ENCODE data around the gene HEBP2.

- TF ChIP-seq PATZ1 (CRISPR knock-in tag; IDR thresholded peaks at IDR 0.05; ENCODE audit: borderline replicate concordance): no peak
- TF ChIP-seq TCF4 (CRISPR knock-in tag; IDR thresholded peaks at IDR 0.05; ENCODE audit: borderline replicate concordance): no peak
- TF ChIP-seq BACH2 (CRISPR knock-in tag; IDR thresholded peaks at IDR 0.05; ENCODE audit: borderline replicate concordance): no peak
- no peak for TF ChIP-seq CSDC2 (CRISPR knock-in tag; IDR thresholded peaks at IDR 0.05)
Measured at GRCh38 chr6:138422861-138423260, 18.8 kb downstream of the HEBP2 start.

Measured in SK-N-SH treated with all-trans-retinoic acid at 6 μM for 48 hours (cell line).